GM19351 (cell line): Measurements from ENCODE around the gene UMOD.

Experiments
- ATAC-seq: cut with Tn5 transposase; IDR thresholded peaks from one replicate; pipeline ENCODE4 v1.9.1; 2021; ENCODE audit warnings: mild to moderate bottlenecking, moderate library complexity; ENCODE audit not compliant: unreplicated experiment

UMOD gene

DNA sequence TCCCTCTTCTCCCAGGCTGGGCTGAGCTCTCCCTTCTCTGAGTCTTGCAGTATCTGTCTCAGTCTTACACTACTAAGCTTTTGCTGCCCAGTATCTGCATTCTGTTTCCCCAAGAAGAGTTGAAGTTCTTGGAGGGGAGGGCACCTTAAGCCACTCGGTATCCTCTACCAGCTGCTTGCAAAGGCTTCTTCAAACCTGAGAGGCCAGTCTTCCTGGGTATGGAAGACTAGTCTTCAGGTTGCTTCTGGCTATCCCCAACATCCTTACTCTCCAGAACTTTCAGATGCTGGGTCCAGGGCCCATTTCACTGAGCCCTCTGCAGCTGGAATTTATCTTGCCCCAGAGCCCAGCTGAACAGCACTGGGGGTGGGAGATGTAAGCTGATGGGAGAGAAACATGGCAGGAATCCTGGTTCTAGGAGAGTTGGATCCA, 45.3 kb downstream of the UMOD start:
- ATAC-seq: no peak

GRCh38 chr16:20306401-20306800, 46.1 kb downstream of the UMOD start:
- ATAC-seq: no peak

DNA sequence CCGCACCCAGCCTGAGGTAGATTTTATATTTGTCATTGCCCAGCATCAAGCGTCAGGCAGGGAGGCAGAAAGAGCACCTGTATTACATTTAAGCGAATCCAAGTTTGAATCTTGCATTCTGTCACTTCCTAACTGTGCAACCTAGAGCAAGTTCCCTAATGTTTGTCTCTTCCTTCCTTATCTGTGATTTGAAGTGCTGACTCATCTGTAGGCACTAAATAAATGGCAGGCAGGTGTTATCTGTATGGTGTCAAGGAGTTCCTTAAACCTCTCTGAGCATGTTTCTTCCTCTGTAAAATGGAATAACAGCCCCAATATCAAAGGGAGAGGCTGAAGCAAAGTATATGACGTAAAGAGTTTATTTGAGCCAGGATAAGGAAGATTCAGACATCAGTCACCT, 49.5 kb downstream of the UMOD start:
- no peak for ATAC-seq

- ATAC-seq: no peak
Observed at GRCh38 chr16:20302389-20302788, 50.1 kb downstream of the UMOD start.

DNA sequence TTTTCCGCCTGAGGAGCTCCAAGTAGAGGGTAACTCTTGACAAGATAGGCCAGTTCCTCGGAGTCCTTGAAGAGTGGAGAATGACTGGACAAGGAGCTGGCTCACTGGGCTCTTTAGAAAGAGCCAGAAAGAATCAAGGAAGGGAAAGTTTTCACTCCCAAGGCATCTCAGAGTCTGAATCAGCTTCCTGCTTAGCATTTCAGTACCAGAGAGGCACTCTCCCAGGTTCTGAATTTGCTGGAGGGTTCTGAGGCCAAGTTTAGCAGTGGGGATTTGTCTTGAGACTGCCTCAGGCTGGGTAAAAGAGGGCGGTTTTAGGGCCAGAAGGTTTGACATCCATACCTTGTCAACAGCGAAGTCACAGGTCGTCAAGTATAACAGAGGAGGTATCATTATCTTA, 50.7 kb downstream of the UMOD start:
- no peak for ATAC-seq

- ATAC-seq: peak; percentile 72
Observed at GRCh38 chr16:20300312-20301097, 52.0 kb downstream of the UMOD start.

- ATAC-seq: no peak
Observed at GRCh38 chr16:20298452-20298851, 54.1 kb downstream of the UMOD start.

DNA sequence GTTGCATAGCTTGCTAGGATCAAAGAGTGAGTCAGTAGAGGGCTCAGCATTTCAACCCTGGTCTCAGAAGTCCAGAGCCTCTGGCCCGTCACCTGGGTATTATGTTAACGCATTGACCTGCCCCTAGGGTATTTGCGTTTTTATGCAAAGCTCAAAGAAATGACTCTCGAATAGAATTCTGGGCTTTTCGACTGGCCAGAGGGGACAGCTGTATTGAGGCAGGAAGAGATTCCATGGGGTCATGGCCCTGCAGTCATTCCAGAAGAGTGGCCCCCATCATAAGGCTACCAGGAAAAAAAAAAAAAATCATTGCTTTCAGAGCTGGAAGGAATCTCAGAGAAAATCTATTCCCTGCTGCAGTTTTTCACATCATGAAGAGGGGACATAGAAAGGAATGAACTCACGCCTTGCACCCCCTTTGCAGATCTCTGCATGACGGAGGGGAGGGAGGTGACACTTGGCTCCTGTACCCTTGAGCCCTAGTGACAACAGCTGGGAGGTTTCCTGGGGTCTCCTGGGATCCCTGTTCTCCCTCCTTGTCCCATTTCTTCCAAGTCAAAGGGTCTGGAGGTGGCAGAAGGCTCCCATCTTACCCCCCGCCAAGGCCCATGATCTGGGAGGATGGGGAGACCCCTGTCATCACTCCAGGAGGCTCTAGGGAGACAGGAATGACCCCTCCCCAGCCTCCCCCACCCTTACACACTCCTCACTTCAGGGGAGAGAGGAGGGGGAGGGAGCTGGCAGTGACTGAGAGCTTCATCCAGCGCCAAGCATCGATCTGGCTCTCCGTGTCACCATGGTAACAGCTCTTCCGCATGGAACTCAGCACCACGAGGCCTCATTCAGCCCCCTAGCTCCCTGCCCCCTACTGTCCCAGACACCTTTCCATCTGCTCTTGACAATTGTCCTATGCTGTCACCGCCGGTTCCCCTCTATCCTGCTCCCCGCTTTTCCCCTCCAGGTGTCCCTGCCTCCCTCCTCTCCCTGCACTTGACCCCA, 61.0 kb downstream of the UMOD start:
- ATAC-seq: no peak

DNA sequence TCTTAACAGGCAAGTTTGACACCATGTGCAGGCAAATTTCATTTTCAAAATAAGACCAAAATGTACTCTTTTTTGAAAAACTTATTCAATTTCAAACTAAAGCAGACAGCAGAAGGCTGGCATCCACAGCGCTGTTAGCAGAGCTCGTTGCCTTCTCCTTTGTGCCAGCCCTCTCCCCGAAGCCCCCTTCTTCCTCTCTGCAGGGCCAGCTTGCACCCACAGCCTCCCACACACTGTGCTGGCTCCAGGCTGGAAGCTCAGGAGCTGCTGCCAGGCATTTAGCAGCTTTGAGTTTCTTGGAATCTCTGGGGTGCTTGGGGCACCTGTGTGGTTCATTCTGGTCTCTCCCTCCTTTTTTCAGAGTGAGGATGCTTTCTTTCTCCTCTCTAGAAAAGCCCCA, 62.9 kb downstream of the UMOD start:
- no peak for ATAC-seq

GRCh38 chr16:20285993-20286499, 66.5 kb downstream of the UMOD start:
- ATAC-seq: no peak
